Stimulated activated CD8-positive, alpha-beta memory T cell treated with anti-CD3 and anti-CD28 coated beads, Interleukin-7, amount 100 ng/mL, for 48 hours (primary cell): ENCODE data around the gene PIGZ.
"Not testable (repeated sequence)": the region's sequence is repeated elsewhere in the genome, so short reads cannot be mapped to it uniquely, and the experiment has no call there.

ENCODE experiments used
- DNase-seq, 2 donors: peaks; one replicate each; pipeline ENCODE4 v3.0.0-alpha.2; 2020; ENCODE audit warnings: low read depth in 1 of 2; ENCODE audit errors: extremely low read depth in 1 of 2

PIGZ gene

GRCh38 chr3:196962108-196962929, 6.3 kb downstream of the PIGZ start:
- DNase-seq: no peak

GRCh38 chr3:196954832-196955231, 13.8 kb downstream of the PIGZ start:
- DNase-seq: no peak

GRCh38 chr3:196951371-196951770, 17.3 kb downstream of the PIGZ start:
- no peak for DNase-seq

GRCh38 chr3:196949750-196950149, 18.9 kb downstream of the PIGZ start:
- no peak for DNase-seq

- no peak for DNase-seq
Measured at GRCh38 chr3:196949285-196949619, 19.4 kb downstream of the PIGZ start.

GRCh38 chr3:196948442-196949284, 20.0 kb downstream of the PIGZ start:
- no peak for DNase-seq

- no peak for DNase-seq
Measured at GRCh38 chr3:196947860-196948441, 20.7 kb downstream of the PIGZ start.

GRCh38 chr3:196947136-196947859, 21.3 kb downstream of the PIGZ start:
- DNase-seq: no peak

GRCh38 chr3:196944037-196944790, 24.4 kb downstream of the PIGZ start:
- DNase-seq: not testable (repeated sequence)

- DNase-seq: no peak
Measured at GRCh38 chr3:196942915-196943277, 25.7 kb downstream of the PIGZ start.

- peak; percentile 98 to 99 for DNase-seq
Measured at GRCh38 chr3:196942226-196942914, 26.3 kb downstream of the PIGZ start, which contains the start of gene NCBP2. TSS of gene NCBP2 (minus strand) at chr3:196942528. CDS start at chr3:196942503, 25 bp downstream.

- DNase-seq: peak; percentile 34 to 60
Measured at GRCh38 chr3:196941729-196942225, 26.9 kb downstream of the PIGZ start.

- DNase-seq: no peak
Measured at GRCh38 chr3:196938576-196938975, 30.1 kb downstream of the PIGZ start.

- DNase-seq: no peak
Measured at GRCh38 chr3:196938124-196938523, 30.5 kb downstream of the PIGZ start.

GRCh38 chr3:196936288-196936687, 32.3 kb downstream of the PIGZ start:
- no peak for DNase-seq

GRCh38 chr3:196932600-196932999, 36.0 kb downstream of the PIGZ start:
- no peak for DNase-seq

GRCh38 chr3:196931828-196932587, 36.6 kb downstream of the PIGZ start:
- no peak for DNase-seq

GRCh38 chr3:196931157-196931556, 37.5 kb downstream of the PIGZ start:
- DNase-seq: no peak
